Body of pancreas (tissue), 4 donors: ENCODE data around the gene SLC16A6.

ENCODE experiments used
- POLR2A ChIP-seq, 3 donors: fragments of 450-650 bp; IDR thresholded peaks; one replicate each; pipeline ENCODE4 v1.6.1; 2016; ENCODE audit warnings: antibody characterized with exemption in 3 of 3, mild to moderate bottlenecking in 2 of 3
- TF ChIP-seq, protein P1 (sequence below), 7 experiments: fragments of 450-650 bp in 4 of 7; fragments of 200-600 bp in 3 of 7; sonication (generic) in 3 of 7; IDR thresholded peaks; one replicate each; pipeline ENCODE4 v1.5.1; 2016 to 2019; ENCODE audit warnings: antibody characterized with exemption in 7 of 7

DNA sequence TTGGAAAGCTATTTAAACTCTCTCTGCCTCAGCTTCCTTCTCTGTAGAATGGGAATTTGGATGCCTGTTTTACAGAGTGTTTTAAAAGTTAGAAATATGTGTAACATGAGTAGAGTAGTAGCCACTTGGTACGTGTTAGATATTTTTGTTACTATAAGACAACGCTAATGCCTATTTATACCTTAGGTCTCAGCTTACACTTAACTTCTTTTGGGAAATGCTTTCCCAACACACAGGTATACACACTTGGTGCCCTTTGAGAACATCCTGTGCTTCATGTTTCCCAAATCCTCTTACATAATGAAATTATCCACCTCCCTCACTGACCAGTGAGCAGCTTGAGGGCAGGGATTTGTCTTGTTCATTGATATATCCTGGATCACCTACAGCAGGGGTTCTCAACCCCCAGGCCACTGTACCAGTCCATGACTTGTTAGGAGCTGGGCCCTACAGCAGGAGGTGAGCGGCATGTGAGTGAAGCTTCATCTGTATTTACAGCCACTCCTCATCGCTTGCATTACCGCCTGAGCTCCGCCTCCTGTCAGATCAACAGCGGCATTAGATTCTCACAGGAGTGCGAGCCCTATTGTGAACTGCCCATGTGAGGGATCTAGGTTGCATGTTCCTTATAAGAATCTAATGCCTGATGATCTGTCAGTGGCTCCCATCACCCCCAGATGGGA, 33.9 kb upstream of the SLC16A6 start:
- TF ChIP-seq POLR2A (IDR thresholded peaks at IDR 0.05): no peak
- TF ChIP-seq, protein P1, sequence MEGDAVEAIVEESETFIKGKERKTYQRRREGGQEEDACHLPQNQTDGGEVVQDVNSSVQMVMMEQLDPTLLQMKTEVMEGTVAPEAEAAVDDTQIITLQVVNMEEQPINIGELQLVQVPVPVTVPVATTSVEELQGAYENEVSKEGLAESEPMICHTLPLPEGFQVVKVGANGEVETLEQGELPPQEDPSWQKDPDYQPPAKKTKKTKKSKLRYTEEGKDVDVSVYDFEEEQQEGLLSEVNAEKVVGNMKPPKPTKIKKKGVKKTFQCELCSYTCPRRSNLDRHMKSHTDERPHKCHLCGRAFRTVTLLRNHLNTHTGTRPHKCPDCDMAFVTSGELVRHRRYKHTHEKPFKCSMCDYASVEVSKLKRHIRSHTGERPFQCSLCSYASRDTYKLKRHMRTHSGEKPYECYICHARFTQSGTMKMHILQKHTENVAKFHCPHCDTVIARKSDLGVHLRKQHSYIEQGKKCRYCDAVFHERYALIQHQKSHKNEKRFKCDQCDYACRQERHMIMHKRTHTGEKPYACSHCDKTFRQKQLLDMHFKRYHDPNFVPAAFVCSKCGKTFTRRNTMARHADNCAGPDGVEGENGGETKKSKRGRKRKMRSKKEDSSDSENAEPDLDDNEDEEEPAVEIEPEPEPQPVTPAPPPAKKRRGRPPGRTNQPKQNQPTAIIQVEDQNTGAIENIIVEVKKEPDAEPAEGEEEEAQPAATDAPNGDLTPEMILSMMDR (IDR thresholded peaks at IDR 0.05): no peak
